DMS53 treated with DMSO at 0.1 percent for 48 hours (cell line): Measurements from ENCODE around the gene HES2.
"Not testable (repeated sequence)": the region's sequence is repeated elsewhere in the genome, so short reads cannot be mapped to it uniquely, and the experiment has no call there.

Experiments
- DNase-seq: peaks from one replicate; lab custom pipeline; 2025; ENCODE audit not compliant: unreplicated experiment; lab: John Stamatoyannopoulos, UW

Gene HES2

GRCh38 chr1:6391951-6392808, 27.5 kb downstream of the HES2 start:
- peak; percentile 13 for DNase-seq

GRCh38 chr1:6389971-6390370, 29.7 kb downstream of the HES2 start:
- DNase-seq = no peak

GRCh38 chr1:6386371-6386949, 33.3 kb downstream of the HES2 start:
- no peak for DNase-seq

- no peak for DNase-seq
Measured at GRCh38 chr1:6385488-6386191, 34.1 kb downstream of the HES2 start.

GRCh38 chr1:6384962-6385361, 34.8 kb downstream of the HES2 start:
- no peak for DNase-seq

GRCh38 chr1:6384135-6384534, 35.6 kb downstream of the HES2 start:
- no peak for DNase-seq

- no peak for DNase-seq
Measured at GRCh38 chr1:6380037-6380436, 39.7 kb downstream of the HES2 start.

GRCh38 chr1:6378096-6378746, 41.5 kb downstream of the HES2 start:
- DNase-seq = no peak

GRCh38 chr1:6373961-6374720, 45.6 kb downstream of the HES2 start:
- DNase-seq = peak; percentile 77

GRCh38 chr1:6372236-6372635, 47.5 kb downstream of the HES2 start:
- DNase-seq = not testable (repeated sequence)

DNA sequence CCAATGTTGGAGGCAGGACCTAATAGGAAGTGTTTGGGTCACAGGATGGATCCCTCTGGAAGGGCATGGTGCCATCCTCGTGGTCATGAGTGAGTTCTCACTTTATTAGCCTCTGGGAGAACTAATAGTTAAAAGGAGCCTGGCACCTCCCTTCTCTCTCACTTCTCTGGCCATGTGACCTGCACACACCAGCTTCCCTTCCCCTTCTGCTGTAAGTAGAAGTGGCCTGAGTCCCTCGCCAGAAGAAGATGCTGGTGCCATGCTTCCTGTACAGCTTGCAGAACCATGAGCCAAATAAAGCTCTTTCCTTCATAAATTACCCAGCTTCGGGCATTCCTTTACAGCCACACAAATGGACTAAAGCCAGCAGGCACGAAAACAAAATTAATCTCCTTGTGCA, 49.7 kb downstream of the HES2 start:
- no peak for DNase-seq

DNA sequence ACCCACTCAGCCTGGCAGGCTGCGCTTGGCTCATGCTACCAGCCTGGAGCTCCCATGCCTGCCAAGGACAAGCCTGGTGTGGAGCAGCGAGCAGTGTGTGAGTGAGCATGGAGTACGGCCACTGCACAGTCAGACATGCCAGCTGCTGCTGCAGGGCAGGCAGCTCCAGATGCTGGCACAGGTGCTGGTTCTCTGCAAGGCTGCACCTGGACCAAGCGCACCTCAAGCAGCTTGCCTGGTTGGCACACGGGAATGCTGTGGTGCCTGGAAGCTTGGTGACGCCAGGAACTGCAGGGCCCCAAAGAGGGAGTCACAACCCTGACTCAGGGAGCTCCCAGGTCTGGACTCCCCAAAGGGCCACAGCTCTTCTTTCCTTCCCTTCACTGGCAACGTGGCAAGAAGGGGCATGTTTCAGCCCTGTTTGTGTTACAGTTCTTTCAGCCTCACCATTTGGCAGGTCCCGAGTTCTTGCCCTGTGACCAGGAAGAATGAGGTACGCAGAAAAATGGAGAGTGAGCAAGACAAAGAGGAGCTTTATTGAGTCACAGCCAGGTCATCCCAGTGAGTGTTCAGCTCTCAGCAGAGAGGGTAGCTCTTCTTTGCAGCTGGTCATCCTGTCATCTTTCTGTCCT, 52.2 kb downstream of the HES2 start:
- DNase-seq = no peak

DNA sequence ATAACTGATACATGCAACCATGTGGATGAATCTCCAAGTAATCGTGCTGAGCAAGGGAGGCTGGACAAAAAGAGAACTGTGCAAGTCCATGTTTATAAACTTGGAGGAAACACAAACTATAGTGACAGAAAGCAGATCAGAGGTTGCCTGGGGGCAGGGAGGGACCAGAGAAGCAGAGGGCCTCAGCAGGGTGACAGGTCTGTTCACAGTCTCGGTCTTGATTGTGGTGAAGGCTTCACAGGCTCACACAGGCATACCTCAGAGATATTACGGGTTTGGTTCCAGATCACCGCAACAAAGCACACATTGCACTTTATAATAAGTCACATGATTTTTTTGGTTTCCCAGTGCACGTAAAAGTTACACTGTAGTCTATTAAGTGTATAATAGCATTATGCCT, 54.7 kb downstream of the HES2 start:
- DNase-seq = no peak

DNA sequence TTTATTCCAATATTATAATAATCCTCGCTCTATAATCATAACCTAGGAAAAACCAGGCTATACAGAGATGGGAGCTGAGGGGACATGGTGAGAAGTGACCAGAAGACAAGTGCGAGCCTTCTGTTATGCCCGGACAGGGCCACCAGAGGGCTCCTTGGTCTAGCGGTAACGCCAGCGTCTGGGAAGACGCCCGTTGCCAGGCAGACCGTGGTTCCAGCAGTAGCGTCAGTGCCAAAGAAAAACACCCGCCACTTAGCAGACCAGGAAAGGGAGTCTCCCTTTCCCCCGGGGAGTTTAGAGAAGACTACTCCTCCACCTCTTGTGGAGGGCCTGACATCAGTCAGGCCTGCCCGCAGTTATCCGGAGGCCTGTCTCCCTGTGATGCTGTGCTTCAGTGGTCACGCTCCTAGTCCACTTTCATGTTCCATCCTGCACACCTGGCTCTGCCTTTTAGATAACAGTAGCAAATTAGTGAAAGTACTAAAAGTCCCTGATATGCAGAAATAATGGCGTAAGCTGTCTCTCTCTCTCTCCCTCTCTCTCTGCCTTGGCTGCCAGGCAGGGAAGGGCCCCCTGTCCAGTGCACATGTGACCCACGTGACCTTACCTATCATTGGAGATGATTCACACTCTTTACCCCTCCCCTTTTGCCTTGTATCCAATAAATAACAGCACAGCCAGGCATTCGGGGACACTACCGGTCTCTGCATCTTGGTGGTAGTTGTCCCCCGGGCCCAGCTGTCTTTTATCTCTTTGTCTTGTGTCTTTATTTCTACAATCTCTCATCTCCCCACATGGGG, 56.4 kb downstream of the HES2 start:
- peak; percentile 26 for DNase-seq
